Measurements from ENCODE around the gene ERI3.
A peak's percentile ranks its signal among the peaks of the same experiment; 100 is the strongest.

ERI3 gene

DNA sequence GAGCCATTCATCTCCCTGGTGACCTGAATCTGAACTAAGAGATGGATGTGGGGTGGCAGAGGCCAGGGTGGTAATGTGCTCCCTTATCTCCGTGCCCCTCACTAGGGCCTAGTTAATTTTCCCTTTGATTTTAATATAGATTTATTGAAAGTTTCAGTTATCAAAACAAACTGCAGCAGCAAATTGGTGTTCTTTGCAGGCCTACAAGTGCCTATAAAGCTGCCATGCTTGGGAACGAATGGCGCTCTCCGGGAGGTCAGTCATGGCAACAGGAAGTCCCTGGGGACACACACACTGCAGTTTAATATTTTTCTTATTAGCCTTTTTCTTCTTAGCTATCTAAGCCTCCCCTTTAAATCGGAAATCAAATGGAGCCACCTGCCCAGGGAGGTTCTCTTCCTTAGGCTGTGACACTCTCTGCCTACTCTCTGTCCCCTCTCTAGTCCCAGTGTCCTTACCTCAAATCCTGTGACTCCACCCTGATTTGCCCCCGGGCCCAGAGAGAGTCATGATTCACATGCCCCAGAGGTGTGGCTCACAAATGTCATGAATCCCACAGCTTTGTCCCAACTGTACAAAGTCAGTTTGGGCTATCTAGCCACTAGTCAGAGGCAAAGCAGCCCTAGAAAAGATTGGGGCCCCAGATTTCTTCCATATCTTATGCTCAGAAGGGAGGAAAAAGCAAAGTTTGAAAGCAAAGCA is 4.3 kb upstream of the ERI3 start:
- TF ChIP-seq, protein P1, sequence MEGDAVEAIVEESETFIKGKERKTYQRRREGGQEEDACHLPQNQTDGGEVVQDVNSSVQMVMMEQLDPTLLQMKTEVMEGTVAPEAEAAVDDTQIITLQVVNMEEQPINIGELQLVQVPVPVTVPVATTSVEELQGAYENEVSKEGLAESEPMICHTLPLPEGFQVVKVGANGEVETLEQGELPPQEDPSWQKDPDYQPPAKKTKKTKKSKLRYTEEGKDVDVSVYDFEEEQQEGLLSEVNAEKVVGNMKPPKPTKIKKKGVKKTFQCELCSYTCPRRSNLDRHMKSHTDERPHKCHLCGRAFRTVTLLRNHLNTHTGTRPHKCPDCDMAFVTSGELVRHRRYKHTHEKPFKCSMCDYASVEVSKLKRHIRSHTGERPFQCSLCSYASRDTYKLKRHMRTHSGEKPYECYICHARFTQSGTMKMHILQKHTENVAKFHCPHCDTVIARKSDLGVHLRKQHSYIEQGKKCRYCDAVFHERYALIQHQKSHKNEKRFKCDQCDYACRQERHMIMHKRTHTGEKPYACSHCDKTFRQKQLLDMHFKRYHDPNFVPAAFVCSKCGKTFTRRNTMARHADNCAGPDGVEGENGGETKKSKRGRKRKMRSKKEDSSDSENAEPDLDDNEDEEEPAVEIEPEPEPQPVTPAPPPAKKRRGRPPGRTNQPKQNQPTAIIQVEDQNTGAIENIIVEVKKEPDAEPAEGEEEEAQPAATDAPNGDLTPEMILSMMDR (IDR thresholded peaks at IDR 0.05; ENCODE audit: insufficient read depth, low read length): no peak
- no peak for TF ChIP-seq SPI1 (IDR thresholded peaks at IDR 0.05; ENCODE audit: borderline replicate concordance, low read depth)
- Histone ChIP-seq H3K4me3 (replicated peaks; ENCODE audit: insufficient read depth, low read length) (no peak overlapping the region), H3K27me3 (ENCODE audit: insufficient read depth, poor library complexity, severe bottlenecking) (no peaks in the 10 kb centered on the region), H3K27ac (replicated peaks) (no peak overlapping the region)
- DNase-seq (ENCODE audit: low read depth in 1 of 2, low spot score in 1 of 2): no peak

DNA sequence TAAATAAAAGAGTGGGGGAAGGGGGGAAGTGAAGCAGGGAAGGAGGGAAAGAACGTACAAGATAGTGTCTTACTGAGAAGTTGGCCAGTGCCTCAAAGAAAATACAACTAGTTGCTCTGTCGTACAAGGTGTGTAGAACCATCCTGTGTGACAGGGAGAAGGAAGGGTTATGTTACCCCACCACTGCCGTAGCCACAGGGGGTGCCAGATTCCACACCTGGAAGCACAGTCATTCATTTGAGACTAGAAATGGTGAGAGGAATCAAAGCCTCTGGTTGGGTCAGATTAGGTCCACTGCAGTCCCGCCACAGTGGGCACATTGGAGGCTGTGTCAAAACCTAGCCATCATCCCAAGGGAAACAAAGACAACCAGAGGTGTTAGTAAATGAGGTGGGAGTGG is 2.7 kb upstream of the ERI3 start:
- TF ChIP-seq GABPA (IDR thresholded peaks at IDR 0.05; ENCODE audit: low read depth): no peak
- TF ChIP-seq POLR2AphosphoS5 (IDR thresholded peaks at IDR 0.05; ENCODE audit: low read depth): no peak
- TF ChIP-seq SPI1 (IDR thresholded peaks at IDR 0.05; ENCODE audit: borderline replicate concordance, low read depth): no peak
- TF ChIP-seq, protein P2, sequence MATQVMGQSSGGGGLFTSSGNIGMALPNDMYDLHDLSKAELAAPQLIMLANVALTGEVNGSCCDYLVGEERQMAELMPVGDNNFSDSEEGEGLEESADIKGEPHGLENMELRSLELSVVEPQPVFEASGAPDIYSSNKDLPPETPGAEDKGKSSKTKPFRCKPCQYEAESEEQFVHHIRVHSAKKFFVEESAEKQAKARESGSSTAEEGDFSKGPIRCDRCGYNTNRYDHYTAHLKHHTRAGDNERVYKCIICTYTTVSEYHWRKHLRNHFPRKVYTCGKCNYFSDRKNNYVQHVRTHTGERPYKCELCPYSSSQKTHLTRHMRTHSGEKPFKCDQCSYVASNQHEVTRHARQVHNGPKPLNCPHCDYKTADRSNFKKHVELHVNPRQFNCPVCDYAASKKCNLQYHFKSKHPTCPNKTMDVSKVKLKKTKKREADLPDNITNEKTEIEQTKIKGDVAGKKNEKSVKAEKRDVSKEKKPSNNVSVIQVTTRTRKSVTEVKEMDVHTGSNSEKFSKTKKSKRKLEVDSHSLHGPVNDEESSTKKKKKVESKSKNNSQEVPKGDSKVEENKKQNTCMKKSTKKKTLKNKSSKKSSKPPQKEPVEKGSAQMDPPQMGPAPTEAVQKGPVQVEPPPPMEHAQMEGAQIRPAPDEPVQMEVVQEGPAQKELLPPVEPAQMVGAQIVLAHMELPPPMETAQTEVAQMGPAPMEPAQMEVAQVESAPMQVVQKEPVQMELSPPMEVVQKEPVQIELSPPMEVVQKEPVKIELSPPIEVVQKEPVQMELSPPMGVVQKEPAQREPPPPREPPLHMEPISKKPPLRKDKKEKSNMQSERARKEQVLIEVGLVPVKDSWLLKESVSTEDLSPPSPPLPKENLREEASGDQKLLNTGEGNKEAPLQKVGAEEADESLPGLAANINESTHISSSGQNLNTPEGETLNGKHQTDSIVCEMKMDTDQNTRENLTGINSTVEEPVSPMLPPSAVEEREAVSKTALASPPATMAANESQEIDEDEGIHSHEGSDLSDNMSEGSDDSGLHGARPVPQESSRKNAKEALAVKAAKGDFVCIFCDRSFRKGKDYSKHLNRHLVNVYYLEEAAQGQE (IDR thresholded peaks at IDR 0.05; ENCODE audit: insufficient replicate concordance, low read depth): no peak
- TF ChIP-seq, protein P1 (IDR thresholded peaks at IDR 0.05; ENCODE audit: insufficient read depth, low read length): no peak
- H3K4me3 ChIP-seq (replicated peaks; ENCODE audit: insufficient read depth, low read length): no peak overlapping the region
- DNase-seq (ENCODE audit: low read depth in 1 of 2, low spot score in 1 of 2): no peak

DNA sequence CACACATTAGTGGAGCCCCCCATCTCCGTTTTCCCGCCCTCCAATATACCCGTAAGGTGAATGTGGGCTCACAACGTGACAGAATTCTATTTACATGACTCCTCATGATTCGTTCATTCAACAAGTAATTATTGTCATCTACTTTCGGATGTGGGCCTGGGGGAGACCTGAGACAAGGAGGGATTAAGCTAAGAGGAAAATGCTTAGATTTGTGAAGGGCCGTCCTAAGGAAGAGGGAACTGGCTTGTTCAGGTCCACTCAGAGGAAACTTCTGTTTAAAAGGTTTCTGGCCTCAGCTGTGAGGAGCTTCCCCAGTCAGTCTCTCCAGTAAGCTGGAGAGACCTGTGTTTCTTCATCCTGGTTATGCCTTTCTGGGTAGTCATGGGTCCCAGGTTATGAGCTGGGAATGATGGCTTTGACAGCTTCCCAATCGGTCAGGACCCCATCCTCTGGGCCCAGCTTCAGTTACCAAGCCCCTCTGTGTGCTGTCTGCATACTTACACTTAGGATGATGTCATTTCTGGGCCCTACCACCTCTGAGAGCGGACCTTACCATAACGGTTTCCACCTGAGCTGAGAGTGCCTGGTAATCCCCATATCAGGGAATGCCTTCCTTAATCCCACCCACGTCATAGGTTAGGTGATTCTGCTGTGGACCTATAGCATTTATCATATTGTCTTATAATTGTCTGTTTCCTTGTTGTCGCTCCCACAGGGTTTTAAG is 687 bp upstream of the ERI3 start:
- Histone ChIP-seq H3K27ac (replicated peaks) (no peak overlapping the region), H3K27me3 (ENCODE audit: insufficient read depth, poor library complexity, severe bottlenecking) (no peaks in the 10 kb centered on the region), H3K4me3 (replicated peaks; ENCODE audit: insufficient read depth, low read length) (peak overlapping the region; percentile 28)
- peak; percentile 9 to 18 for DNase-seq (ENCODE audit: low read depth in 1 of 2, low spot score in 1 of 2)
- TF ChIP-seq, protein P1 (IDR thresholded peaks at IDR 0.05; ENCODE audit: insufficient read depth, low read length): no peak
- TF ChIP-seq SPI1 (IDR thresholded peaks at IDR 0.05; ENCODE audit: borderline replicate concordance, low read depth): peak; percentile 16; the same call in 1 of the 2 replicates

More for the DNA sequence above, 2.7 kb upstream of the ERI3 start:
- Histone ChIP-seq H3K27me3 (ENCODE audit: insufficient read depth, poor library complexity, severe bottlenecking) (no peaks in the 10 kb centered on the region), H3K27ac (replicated peaks) (no peak overlapping the region)

DNA sequence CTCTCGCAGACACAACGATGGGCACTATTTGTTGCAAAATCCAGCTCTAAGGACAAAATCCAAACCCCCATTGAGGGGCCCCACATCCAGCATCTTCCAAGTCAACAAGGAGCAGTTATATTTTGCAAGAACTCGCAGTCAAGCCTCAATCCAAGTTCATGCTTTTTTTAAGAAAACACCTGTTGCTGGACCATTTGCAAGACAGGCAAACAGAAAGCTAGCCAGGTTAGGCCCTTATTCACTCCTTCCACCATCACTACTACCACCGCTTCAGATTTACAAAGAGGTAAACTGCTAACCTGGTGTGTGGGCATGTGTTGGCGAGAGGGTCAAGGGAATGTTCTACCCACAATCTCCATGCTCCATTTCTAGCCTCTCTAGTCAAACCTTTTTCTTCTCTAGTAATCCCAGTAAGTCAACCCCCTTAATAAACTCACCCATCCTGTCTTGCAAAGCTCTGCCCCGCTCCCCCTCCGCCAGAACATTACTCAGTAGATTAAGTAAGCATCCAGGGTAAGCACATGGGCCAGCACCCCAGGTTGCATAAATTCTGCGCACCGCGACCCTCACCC is 703 bp downstream of the ERI3 start:
- Histone ChIP-seq H3K27me3 (ENCODE audit: insufficient read depth, poor library complexity, severe bottlenecking) (no peaks in the 10 kb centered on the region), H3K27ac (replicated peaks) (peak overlapping the region; percentile 71), H3K4me3 (replicated peaks; ENCODE audit: insufficient read depth, low read length) (peak overlapping the region; percentile 96)
- TF ChIP-seq, protein P2 (IDR thresholded peaks at IDR 0.05; ENCODE audit: insufficient replicate concordance, low read depth): no peak
- no peak for TF ChIP-seq GABPA (IDR thresholded peaks at IDR 0.05; ENCODE audit: low read depth)
- TF ChIP-seq SPI1 (IDR thresholded peaks at IDR 0.05; ENCODE audit: borderline replicate concordance, low read depth): no peak
- no peak for TF ChIP-seq POLR2AphosphoS5 (IDR thresholded peaks at IDR 0.05; ENCODE audit: low read depth)
- TF ChIP-seq, protein P1 (IDR thresholded peaks at IDR 0.05; ENCODE audit: insufficient read depth, low read length): no peak
- DNase-seq (ENCODE audit: low read depth in 1 of 2, low spot score in 1 of 2): no peak
